Upper lobe of right lung (tissue), 1 donor: ENCODE results near the gene LETM1. TPM values are rescaled to one million over a fixed set of nuclear protein-coding genes. Genes with fewer than 3 reads are reported as not detected.

Experiments
- ATAC-seq: fragments of 200-7000 bp; cut with Tn5 transposase; one replicate; pipeline ENCODE4 v1.9.1; 2020; ENCODE audit warnings: mild to moderate bottlenecking, moderate library complexity
- DNase-seq: peaks from one replicate; pipeline ENCODE4 v3.0.0-alpha.2; 2020
- H3K27ac ChIP-seq: fragments of 200-600 bp; one replicate; pipeline ENCODE4 v1.8.0; 2022
- H3K27me3 ChIP-seq: fragments of 200-600 bp; one replicate; pipeline ENCODE4 v1.8.0; 2022; ENCODE audit warnings: mild to moderate bottlenecking
- H3K36me3 ChIP-seq: fragments of 200-600 bp; one replicate; pipeline ENCODE4 v1.8.0; 2022
- H3K4me1 ChIP-seq: fragments of 200-600 bp; one replicate; pipeline ENCODE4 v1.8.0; 2022
- H3K4me3 ChIP-seq: fragments of 200-600 bp; one replicate; pipeline ENCODE4 v1.8.0; 2022; ENCODE audit warnings: mild to moderate bottlenecking
- H3K9me3 ChIP-seq: fragments of 200-600 bp; one replicate; pipeline ENCODE4 v1.8.0; 2022
- CTCF ChIP-seq: fragments of 200-600 bp; IDR thresholded peaks from one replicate; pipeline ENCODE4 v1.8.0; 2022; ENCODE audit warnings: antibody characterized with exemption
- intact Hi-C: fragments of 100-400 bp; cut with DNase I; formaldehyde crosslinking; loops from one replicate; pipeline ENCODE4 v1.11.0; 2022
- total RNA-seq: library from RNA; stranded (reverse); fragmentation: NEBNext Ultra II Directional; extraction: Animal tissue kit (Norgen Biotek cat#: 25700); gene quantifications from one replicate; pipeline ENCODE4 v1.2.1, GENCODE V29; 2021
- donor health status: DM: no; HTN: yes; CAD: no; lungs with severe emphysema.

Gene LETM1
- total RNA-seq, 1 donor from 2014 or later: 39.5 TPM

GRCh38 chr4:1830642-1831228, 25.2 kb downstream of the LETM1 start:
- Histone ChIP-seq H3K27ac (no peak overlapping the region), H3K27me3 (no peaks in the 10 kb centered on the region), H3K4me3 (no peak overlapping the region), H3K36me3 (peaks cover 58% of the 10 kb centered on the region), H3K9me3 (no peaks in the 10 kb centered on the region), H3K4me1 (no peaks in the 10 kb centered on the region)
- TF ChIP-seq CTCF: no peak
- no peak for ATAC-seq
- DNase-seq: no peak
- intact Hi-C loops: no loop called here

- Histone ChIP-seq H3K27me3 (no peaks in the 10 kb centered on the region), H3K4me1 (no peaks in the 10 kb centered on the region), H3K27ac (no peak overlapping the region), H3K36me3 (peaks cover 58% of the 10 kb centered on the region), H3K4me3 (no peak overlapping the region), H3K9me3 (no peaks in the 10 kb centered on the region)
- DNase-seq (no peak), ATAC-seq (no peak)
- no peak for TF ChIP-seq CTCF
- intact Hi-C loops: no loop called here
Measured at GRCh38 chr4:1830234-1830633, 25.7 kb downstream of the LETM1 start.

- H3K36me3 ChIP-seq: peaks cover 59% of the 10 kb centered on the region
- DNase-seq (no peak), ATAC-seq (no peak)
Measured at GRCh38 chr4:1826531-1827350, 29.2 kb downstream of the LETM1 start.

GRCh38 chr4:1825326-1825725, 30.6 kb downstream of the LETM1 start:
- intact Hi-C loops: no loop called here
- no peak overlapping the region for H3K27ac ChIP-seq
- H3K4me1 ChIP-seq: no peaks in the 10 kb centered on the region
- DNase-seq (no peak), ATAC-seq (no peak)
- H3K9me3 ChIP-seq: no peaks in the 10 kb centered on the region
- H3K27me3 ChIP-seq: no peaks in the 10 kb centered on the region
- H3K36me3 ChIP-seq: peaks cover 58% of the 10 kb centered on the region
- H3K4me3 ChIP-seq: no peak overlapping the region
- no peak for TF ChIP-seq CTCF

More at GRCh38 chr4:1826531-1827350, 29.2 kb downstream of the LETM1 start:
- no peak for TF ChIP-seq CTCF
- Histone ChIP-seq H3K27ac (no peak overlapping the region), H3K9me3 (no peaks in the 10 kb centered on the region), H3K27me3 (no peaks in the 10 kb centered on the region), H3K4me1 (no peaks in the 10 kb centered on the region), H3K4me3 (no peak overlapping the region)
- intact Hi-C loops: no loop called here

GRCh38 chr4:1824746-1825145, 31.2 kb downstream of the LETM1 start:
- no peak for TF ChIP-seq CTCF
- no peak for ATAC-seq
- intact Hi-C loops: no loop called here
- Histone ChIP-seq H3K4me3 (no peak overlapping the region), H3K4me1 (no peaks in the 10 kb centered on the region), H3K27ac (no peak overlapping the region), H3K9me3 (no peaks in the 10 kb centered on the region), H3K36me3 (peaks cover 59% of the 10 kb centered on the region), H3K27me3 (no peaks in the 10 kb centered on the region)
- DNase-seq: no peak
